GM12801 (cell line): ENCODE data around the gene SOCS7.

ENCODE experiments used
- TF ChIP-seq, protein P1 (sequence below): IDR thresholded peaks from one replicate; pipeline ENCODE4 v1.5.1; 2011; ENCODE audit warnings: control low read depth; ENCODE audit not compliant: insufficient read length; ENCODE audit errors: extremely low read depth

The SOCS7 gene

DNA sequence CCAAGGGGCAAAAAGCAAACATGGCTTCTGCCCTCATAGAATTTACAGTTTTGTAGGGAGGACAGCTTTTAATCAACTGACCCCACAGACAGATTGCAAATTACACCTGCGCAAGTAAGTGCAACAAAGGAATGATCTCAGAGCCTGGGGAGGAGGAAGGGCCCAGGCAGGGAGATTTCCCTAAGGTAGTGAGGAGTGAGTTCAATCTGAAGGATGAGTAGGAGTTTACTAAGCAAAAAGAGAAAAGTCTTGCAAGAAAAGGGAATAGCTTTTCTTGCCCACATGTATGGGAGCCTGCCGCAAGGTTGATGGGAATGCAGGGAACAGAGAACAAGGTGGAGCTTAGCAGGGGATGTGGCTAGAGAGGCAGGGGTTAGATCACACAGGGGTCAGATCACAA, 1.6 kb upstream of the SOCS7 start:
- TF ChIP-seq, protein P1, sequence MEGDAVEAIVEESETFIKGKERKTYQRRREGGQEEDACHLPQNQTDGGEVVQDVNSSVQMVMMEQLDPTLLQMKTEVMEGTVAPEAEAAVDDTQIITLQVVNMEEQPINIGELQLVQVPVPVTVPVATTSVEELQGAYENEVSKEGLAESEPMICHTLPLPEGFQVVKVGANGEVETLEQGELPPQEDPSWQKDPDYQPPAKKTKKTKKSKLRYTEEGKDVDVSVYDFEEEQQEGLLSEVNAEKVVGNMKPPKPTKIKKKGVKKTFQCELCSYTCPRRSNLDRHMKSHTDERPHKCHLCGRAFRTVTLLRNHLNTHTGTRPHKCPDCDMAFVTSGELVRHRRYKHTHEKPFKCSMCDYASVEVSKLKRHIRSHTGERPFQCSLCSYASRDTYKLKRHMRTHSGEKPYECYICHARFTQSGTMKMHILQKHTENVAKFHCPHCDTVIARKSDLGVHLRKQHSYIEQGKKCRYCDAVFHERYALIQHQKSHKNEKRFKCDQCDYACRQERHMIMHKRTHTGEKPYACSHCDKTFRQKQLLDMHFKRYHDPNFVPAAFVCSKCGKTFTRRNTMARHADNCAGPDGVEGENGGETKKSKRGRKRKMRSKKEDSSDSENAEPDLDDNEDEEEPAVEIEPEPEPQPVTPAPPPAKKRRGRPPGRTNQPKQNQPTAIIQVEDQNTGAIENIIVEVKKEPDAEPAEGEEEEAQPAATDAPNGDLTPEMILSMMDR: no peak

DNA sequence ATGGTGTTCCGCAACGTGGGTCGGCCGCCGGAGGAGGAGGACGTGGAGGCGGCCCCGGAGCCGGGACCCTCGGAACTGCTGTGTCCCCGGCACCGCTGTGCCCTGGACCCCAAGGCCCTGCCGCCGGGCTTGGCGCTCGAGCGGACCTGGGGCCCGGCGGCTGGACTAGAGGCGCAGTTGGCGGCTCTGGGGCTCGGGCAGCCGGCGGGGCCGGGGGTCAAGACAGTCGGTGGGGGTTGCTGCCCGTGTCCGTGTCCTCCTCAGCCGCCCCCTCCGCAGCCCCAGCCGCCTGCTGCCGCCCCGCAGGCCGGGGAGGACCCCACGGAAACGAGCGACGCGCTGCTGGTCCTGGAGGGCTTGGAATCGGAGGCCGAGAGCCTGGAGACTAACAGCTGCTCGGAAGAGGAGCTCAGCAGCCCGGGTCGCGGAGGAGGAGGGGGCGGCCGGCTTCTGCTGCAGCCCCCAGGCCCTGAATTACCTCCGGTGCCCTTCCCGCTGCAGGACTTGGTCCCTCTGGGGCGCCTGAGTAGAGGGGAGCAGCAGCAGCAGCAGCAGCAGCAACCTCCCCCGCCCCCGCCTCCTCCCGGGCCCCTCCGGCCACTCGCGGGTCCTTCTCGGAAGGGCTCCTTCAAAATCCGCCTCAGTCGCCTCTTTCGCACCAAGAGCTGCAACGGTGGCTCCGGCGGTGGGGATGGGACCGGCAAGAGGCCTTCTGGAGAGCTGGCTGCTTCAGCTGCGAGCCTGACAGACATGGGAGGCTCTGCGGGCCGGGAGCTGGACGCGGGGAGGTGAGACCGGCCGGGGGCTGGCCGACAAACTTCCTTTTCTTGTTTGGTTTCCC, 821 bp downstream of the SOCS7 start:
- TF ChIP-seq, protein P1: no peak

DNA sequence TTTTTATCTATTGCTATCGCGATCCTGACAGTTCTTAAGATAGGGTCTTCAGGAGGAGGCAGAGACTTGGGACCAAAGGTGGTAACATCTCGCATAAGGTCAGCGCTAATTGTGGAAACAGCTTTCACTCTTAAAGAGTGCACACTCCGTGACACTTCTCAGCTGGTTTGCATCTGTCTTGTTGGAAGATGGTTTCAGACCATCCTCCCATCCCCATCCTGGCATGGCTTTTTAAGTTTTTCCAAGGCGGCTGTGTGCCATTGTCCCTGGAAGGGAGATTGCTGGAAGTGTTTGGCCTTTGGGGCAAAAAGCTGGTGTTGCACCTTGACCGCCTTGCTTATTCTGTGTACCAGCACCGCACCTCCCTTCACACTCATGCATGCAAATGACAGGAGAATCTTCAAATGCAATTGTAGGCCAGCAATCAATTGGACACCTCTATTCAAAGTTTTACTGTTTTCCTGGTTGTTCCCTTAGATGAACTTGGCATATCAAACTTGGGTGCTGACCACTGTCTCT, 1.5 kb downstream of the SOCS7 start:
- TF ChIP-seq, protein P1: no peak

DNA sequence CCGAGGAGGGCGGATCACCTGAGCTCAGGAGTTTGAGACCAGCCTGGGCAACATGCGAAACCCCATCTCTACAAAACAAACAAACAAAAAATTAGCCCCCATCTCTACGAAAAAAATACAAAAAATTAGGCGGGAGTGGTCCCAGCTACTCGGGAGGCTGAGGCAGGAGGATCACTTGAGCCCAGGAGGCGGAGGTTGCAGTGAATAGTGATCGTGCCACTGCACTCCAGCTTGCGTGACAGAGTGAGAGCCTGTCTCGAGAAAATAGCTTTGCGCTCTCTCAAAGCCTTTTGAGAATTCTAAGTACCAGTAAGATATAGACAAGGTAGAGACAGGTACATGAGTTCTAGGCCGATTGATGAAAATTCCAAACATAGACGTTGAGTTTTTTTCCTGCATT, 2.0 kb downstream of the SOCS7 start:
- TF ChIP-seq, protein P1: no peak

DNA sequence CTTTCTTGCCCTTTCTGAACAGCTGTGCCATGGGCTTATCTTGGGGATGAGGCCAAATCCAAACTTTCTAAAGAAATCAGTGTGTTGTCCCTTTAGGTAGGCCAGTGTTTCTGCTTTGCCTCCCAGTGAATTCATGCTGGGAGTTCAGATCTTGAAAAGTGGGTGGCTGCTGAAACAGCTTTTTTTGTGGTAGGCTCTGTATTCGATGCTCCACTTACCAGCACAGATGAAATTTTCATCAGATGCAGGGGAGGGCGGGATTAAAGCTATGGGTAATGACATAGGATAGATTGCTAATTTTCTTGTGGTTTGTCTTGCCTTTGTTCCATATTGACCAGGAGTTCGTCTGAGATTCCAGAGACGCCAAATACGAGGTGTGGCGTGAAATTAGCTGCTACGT, 2.8 kb downstream of the SOCS7 start:
- TF ChIP-seq, protein P1: no peak

DNA sequence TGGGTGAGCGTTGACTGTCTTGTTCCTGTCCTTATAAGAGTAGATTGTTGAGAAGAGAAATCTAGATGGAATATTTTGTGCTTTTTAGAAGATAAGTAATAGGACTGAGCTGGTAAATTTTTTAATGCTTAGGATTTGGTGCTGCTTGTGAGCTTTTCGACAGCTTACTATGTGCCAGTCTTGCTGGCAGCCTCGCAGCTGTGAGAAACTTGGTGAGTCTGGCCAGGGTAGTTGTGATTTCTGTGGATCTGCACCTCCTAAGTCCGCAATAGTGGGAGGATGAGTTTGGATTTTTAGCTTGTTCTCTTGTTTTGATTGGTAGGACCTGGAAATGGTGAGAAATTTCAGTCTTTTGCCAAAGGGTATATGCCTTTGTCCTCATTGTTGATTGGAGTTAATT, 3.6 kb downstream of the SOCS7 start:
- TF ChIP-seq, protein P1: no peak

DNA sequence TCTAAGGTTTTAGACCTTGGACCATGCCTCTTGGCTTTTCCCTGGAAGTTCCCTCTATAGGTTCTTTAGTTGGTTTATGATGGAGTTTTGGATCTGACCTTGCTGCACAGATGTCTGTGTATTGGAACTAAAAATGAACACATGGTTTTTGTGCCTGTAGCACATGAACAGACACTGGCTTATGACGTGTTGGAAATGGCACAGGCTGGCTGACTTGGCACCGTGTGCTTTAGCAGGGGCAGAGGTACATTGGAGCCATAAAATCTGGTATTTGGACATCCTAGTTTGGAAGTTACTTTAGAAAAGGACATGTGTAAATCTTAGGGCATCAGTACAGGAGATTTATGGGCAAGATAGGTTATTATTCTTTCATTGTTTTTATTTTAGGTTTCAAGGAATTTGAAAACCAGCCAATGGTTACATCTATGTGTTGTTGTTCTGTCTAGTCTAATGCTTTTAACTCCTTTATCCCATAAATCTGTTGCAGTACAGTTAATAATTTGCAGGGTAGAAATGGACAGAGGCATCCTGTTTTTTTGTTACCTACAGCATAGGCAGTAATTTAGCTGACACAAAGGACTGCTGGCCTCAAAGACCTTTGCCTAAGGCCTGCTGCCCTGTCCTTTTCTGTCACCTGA, 6.0 kb downstream of the SOCS7 start:
- TF ChIP-seq, protein P1: no peak
